Neuron (in vitro differentiated cells): Measurements from ENCODE around the gene LPCAT3.

Experiments
- H2AFZ ChIP-seq: one replicate; pipeline ENCODE4 v1.6.1; 2013; ENCODE audit warnings: low read depth, mild to moderate bottlenecking, inconsistent platforms, low read length, moderate library complexity
- H3K27me3 ChIP-seq: one replicate; pipeline ENCODE4 v1.6.1; 2013; ENCODE audit warnings: low read length; ENCODE audit not compliant: insufficient read depth
- H3K36me3 ChIP-seq: one replicate; pipeline ENCODE4 v1.6.1; 2013; ENCODE audit warnings: low read length; ENCODE audit not compliant: insufficient read depth
- H3K4me1 ChIP-seq: one replicate; pipeline ENCODE4 v1.6.1; 2013; ENCODE audit warnings: low read length; ENCODE audit not compliant: insufficient read depth
- H3K4me3 ChIP-seq: 2 replicates; pipeline ENCODE4 v1.5.1; 2013; ENCODE audit warnings: mild to moderate bottlenecking, low read length, moderate library complexity
- H3K9me3 ChIP-seq: one replicate; pipeline ENCODE4 v1.6.1; 2013; ENCODE audit warnings: low read length

Gene LPCAT3

DNA sequence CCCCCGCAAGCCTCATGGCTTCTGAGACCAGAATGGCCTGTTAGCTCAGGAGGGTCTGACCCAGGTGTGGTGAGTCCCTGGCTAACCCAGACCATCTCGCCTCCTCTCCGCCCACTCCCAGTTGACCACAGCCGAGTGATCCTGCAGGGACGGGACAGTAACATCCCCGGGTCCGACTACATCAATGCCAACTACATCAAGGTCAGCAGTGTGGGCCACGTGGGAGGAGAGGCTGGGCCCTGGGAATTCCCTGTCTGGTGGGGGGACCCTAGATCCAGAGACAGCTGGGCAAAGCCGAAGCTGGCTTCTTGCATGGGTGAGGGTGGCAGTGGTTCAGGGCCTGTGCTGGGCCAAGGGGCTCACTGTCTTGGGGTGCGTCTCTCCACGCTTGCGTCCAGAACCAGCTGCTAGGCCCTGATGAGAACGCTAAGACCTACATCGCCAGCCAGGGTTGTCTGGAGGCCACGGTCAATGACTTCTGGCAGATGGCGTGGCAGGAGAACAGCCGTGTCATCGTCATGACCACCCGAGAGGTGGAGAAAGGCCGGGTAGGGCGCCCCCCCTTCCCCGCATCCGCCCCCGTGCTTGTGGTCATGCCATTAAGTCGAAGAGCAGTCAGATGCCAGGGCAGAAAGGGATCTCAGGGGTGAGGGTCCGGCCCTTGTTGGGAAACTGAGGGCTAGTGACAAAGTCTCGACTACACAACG is 62.1 kb downstream of the LPCAT3 start:
- Histone ChIP-seq H3K4me3 (no peak overlapping the region), H3K4me1 (peaks cover 3% of the 10 kb centered on the region), H3K27me3 (no peaks in the 10 kb centered on the region)

DNA sequence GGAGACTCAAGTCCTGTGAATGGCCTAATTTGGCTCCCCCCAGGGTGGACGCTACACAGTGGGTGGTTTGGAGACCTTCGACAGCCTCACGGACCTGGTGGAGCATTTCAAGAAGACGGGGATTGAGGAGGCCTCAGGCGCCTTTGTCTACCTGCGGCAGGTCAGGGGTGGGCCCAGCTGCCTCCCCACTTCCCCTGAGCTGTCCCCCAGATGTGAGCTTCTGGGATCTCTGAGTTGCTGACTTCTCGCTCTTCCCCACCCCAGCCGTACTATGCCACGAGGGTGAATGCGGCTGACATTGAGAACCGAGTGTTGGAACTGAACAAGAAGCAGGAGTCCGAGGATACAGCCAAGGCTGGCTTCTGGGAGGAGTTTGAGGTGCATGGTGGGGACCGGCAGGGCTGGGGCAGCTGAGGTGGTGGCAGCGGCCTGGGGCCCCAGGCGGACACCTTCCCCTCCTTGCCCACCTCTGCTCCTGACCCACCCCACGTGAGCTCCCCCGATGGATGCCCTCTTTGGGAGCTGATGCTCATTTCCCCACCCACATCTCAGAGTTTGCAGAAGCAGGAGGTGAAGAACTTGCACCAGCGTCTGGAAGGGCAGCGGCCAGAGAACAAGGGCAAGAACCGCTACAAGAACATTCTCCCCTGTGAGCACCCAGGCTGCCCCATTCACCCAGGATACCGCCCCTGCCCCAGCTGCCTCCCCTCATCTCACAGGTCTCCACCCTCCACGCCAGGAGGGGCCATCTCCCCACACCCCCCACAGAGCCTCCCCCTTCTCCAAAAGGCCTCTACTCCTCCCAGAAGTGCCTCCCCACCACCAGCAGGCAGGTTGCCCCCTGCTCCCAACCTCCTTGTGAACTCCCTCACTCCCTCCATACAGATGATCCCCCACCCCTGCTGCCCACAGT is 62.9 kb downstream of the LPCAT3 start:
- no peak overlapping the region for H2AFZ ChIP-seq
- no peaks in the 10 kb centered on the region for H3K9me3 ChIP-seq
- no peak overlapping the region for H3K4me3 ChIP-seq
- no peaks in the 10 kb centered on the region for H3K27me3 ChIP-seq
- peaks cover 3% of the 10 kb centered on the region for H3K4me1 ChIP-seq
- no peaks in the 10 kb centered on the region for H3K36me3 ChIP-seq

More for the DNA sequence above, 62.1 kb downstream of the LPCAT3 start:
- Histone ChIP-seq H2AFZ (no peak overlapping the region), H3K9me3 (no peaks in the 10 kb centered on the region), H3K36me3 (no peaks in the 10 kb centered on the region)

DNA sequence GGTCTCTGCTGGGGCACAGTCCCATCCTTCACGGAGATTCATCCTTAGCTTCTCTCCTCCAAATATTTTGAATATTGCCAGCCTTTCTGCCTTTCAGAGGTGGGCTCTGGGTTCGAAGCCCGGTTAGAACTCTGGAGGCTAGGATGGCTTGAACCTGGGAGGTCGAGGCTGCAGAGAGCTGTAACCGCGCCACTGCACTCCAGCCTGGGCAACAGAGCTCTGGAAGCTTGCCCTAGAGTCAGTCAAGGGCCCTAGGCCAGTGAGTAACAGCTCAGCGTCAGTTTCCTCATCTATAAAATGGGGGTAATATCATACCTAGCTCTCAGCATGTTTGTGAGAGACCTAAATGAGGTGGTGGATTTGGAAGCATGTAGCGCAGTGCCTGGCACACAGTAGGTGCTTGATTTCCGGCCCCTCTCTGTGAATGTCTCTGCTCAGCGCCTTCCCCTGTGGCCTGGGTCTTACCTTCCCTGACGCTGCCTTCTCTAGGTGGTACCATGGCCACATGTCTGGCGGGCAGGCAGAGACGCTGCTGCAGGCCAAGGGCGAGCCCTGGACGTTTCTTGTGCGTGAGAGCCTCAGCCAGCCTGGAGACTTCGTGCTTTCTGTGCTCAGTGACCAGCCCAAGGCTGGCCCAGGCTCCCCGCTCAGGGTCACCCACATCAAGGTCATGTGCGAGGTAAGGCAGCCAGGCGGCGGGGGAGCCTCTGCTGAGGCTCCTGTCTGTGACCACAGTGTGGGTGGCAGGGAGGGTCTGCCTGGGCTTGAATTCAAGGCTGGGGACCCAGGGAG is 63.8 kb downstream of the LPCAT3 start:
- no peak overlapping the region for H3K4me3 ChIP-seq
- H3K27me3 ChIP-seq: no peaks in the 10 kb centered on the region
- no peak overlapping the region for H2AFZ ChIP-seq
- peaks cover 3% of the 10 kb centered on the region for H3K4me1 ChIP-seq
- no peaks in the 10 kb centered on the region for H3K36me3 ChIP-seq
- H3K9me3 ChIP-seq: no peaks in the 10 kb centered on the region

DNA sequence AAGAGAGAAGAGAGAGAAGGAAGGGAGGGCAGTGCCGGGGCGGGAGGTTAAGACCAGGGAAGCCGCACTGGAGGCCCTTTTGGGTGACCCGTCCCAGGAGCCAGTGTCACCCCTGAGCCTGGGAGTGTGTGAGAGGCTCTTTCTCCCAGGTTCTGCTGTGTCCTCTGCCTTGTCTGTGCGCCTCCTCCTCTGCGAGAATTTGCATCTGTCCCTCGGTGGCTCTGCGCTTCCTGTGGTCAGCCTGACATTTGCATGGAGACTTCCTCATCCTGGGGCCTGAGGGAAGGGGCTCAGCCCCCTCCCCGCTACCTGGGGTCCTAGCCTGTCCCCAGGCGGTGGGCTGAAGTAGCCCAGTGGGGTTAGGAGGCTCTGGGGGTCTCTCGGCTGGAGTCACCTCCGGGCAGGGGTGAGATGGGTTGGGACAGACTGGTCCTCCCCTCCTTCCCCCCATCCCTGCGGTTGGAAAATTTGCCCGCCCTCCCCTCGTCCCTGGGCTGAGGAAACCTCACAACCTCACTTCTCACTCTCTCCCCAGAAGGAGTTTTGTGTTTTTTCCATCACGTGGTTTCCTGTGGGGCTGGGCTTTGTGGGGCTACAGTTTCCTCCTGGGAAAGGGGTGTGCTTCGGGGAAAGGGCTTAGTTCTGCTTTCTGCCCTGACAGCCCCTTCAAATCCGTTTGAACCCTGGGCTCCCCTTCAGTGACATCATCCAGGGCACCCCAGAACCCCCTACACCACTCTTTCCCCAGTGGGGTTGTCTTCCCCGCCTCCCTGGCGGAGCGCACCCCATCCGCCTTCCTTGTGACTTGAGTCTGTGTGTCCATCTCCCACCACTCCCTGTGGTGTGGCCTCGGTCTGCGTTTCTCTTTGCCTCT is 64.6 kb downstream of the LPCAT3 start:
- Histone ChIP-seq H3K4me1 (peaks cover 3% of the 10 kb centered on the region), H3K9me3 (no peaks in the 10 kb centered on the region), H2AFZ (no peak overlapping the region), H3K27me3 (no peaks in the 10 kb centered on the region), H3K36me3 (no peaks in the 10 kb centered on the region), H3K4me3 (no peak overlapping the region)

DNA sequence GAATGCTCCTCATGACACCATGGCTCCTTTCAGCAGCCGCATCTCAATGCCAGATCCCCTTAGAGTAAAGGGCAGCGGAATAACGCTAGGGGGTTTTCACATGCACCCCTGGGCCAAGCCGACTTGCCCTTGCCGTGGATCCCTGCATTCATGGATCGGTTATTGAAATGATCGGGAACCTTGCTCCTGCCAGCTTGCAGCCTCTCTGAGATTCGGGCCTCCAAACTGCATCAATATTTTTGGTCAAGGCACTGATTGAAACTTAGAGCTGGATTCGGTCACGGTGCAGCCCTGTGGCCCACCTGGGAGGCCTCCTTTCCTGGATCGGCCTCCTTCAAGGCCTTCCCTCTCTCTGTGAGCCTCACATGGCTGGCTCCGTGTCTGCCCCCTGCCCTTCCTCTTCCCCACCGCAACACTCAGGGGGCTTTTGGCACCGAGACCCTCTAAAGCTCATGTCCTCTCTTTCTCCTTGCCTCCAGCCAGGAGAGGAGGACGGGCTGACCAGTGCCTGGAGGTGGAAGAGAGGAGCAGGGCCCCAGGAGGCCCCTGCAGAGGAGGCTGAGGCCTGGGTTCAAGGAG is 65.3 kb downstream of the LPCAT3 start:
- Histone ChIP-seq H3K9me3 (no peaks in the 10 kb centered on the region), H3K27me3 (no peaks in the 10 kb centered on the region), H2AFZ (no peak overlapping the region), H3K4me1 (peaks cover 3% of the 10 kb centered on the region), H3K36me3 (no peaks in the 10 kb centered on the region), H3K4me3 (no peak overlapping the region)

DNA sequence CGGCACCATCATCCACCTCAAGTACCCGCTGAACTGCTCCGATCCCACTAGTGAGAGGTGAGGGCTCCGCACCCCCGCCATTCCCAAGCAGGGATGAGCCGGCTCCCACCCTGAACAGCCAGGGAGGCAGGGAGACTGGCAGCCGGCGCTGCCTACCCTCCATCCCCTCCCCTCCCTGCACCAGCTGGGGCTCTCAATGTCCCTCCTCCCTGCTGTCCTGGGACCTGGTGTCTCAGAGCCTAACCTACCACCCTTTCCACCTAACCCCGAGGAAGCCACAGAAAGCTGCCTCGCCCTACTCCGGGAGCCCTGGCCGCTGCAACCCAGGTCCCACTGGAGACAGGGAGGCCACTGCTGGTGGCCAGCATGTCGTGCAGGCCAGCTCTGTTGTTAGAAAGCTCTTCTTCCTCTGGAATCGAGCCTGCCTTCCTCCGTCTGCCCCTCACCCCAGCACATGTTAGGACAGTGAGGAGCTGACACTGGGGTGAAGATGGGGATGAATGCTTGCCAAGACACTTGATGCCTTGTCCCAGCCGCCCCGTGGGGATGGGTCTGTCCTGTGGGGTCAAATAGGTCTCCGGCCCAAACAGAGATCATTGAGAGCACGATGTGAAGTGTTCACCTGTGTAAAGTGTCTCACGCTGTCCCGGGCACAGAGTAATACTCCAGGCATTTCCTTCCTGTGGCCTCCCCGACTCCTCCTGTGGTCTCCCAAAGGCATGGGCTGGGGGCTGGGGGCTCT is 66.0 kb downstream of the LPCAT3 start:
- Histone ChIP-seq H3K9me3 (no peaks in the 10 kb centered on the region), H3K36me3 (no peaks in the 10 kb centered on the region), H2AFZ (no peak overlapping the region), H3K4me3 (no peak overlapping the region), H3K4me1 (peaks cover 3% of the 10 kb centered on the region), H3K27me3 (no peaks in the 10 kb centered on the region)

DNA sequence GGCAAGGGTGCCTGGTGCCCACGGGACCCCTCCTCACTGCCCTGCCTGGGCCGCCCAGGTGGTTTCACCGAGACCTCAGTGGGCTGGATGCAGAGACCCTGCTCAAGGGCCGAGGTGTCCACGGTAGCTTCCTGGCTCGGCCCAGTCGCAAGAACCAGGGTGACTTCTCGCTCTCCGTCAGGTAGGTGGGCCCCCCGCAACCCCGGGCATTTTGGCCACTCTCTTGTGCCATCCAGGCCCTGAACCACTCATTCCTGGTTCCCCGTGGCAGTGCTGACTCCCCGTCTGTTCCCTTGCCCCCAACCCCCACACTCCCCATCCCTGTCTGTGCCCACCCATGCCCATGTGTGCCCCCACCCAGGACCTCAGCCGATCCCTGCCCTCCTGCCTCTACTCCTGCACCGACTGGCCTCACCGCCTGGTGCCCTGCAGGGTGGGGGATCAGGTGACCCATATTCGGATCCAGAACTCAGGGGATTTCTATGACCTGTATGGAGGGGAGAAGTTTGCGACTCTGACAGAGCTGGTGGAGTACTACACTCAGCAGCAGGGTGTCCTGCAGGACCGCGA is 66.6 kb downstream of the LPCAT3 start:
- H3K27me3 ChIP-seq: no peaks in the 10 kb centered on the region
- no peaks in the 10 kb centered on the region for H3K9me3 ChIP-seq
- no peak overlapping the region for H2AFZ ChIP-seq
- H3K4me1 ChIP-seq: peaks cover 3% of the 10 kb centered on the region
- H3K36me3 ChIP-seq: no peaks in the 10 kb centered on the region
- no peak overlapping the region for H3K4me3 ChIP-seq

DNA sequence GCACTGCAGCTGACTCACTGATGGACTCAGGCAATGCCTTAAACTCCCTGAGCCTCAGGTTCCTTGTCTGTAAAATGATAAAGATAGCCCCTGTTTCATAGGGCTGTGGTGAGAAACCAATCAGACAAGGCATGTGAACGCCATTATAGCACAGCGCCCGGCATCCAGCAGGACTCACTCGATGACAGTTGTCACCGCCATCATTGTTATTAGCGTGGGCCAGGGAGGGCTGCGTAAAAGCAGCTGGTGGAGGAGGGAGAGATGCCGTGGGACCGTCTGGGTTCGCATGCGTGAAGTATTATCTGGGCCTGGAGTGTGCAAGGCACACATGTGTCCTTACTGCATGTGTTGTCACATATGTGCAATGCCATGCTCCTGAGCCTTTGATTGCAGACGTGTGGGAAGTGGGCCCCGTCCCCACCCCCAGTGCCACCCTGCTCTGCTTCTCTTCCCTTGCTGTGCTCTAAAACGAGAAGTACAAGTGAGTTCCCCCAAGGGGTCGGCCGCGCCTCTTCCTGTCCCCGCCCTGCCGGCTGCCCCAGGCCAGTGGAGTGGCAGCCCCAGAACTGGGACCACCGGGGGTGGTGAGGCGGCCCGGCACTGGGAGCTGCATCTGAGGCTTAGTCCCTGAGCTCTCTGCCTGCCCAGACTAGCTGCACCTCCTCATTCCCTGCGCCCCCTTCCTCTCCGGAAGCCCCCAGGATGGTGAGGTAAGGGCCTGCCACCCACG is 67.3 kb downstream of the LPCAT3 start, which contains the start of gene PTPN6:
TSS of gene PTPN6 (plus strand) at position 546 of the 730 bp plus-strand sequence. CDS start at position 703, 157 bp downstream.
- no peaks in the 10 kb centered on the region for H3K36me3 ChIP-seq
- no peaks in the 10 kb centered on the region for H3K9me3 ChIP-seq
- peaks cover 3% of the 10 kb centered on the region for H3K4me1 ChIP-seq
- no peak within 1 kb of the TSS for H3K4me3 ChIP-seq
- no peaks in the 10 kb centered on the region for H3K27me3 ChIP-seq
- H2AFZ ChIP-seq: no peak within 1 kb of the TSS

DNA sequence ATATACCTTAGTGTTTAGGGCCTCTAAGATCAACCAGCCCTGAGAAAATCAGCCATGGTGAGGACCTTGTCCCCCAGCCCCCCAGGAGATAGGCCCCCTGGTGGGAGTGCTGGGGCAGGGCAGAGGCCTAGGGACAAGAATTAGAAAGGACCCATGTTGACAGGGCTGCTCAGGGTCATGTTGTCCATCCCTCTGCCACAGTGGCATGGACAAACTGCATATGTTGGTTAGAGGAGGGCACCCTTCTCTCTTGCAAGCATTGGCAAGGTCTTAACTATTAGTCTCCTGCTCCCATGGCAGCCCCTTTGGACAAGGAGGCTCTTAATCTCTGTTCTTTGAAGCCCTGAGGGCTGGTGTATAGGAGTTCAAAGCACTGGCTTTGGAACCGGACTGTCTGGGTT is 67.9 kb downstream of the LPCAT3 start:
- no peaks in the 10 kb centered on the region for H3K27me3 ChIP-seq
- peaks cover 4% of the 10 kb centered on the region for H3K4me1 ChIP-seq
- no peak overlapping the region for H3K4me3 ChIP-seq
- no peaks in the 10 kb centered on the region for H3K9me3 ChIP-seq
- H3K36me3 ChIP-seq: peaks cover 6% of the 10 kb centered on the region
- H2AFZ ChIP-seq: no peak overlapping the region

DNA sequence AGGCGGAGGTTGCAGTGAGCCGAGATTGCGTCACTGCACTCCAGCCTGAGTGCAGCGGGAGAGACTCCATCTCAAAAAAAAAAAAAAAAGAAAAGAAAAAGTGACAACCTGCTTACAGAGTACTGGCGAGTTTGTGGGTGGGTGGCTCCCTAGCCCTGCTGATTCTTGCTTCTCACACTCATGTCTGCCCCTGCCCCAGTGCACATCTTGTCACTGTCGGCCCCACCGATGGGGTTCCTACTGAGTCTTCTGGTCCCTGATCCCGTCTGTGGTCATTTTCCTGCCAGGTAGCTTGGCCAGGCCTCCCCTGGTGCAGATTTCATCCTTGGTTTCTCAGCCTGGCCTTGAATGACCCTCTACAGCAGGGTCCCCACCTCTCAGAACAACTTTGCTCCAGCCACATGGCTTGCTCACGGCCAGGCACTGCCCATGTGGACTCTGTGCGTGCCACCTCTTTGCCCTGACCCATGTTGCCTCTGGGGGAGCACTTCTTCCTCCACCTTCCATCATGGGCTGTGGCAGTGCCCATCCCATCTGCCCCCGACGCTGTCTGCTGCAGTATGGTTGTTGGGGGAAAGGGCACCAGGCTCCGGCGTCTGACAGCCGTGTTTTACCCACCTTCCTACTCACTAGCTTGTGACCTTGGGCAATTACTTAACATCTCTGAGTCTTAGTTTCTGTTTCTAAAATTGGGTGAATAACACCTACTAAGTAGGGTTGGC is 69.2 kb downstream of the LPCAT3 start:
- no peak overlapping the region for H2AFZ ChIP-seq
- no peak overlapping the region for H3K4me3 ChIP-seq
- H3K9me3 ChIP-seq: no peaks in the 10 kb centered on the region
- peaks cover 8% of the 10 kb centered on the region for H3K36me3 ChIP-seq
- no peaks in the 10 kb centered on the region for H3K27me3 ChIP-seq
- peaks cover 12% of the 10 kb centered on the region for H3K4me1 ChIP-seq
